IPS DF 4.7 (cell line): ENCODE results near the gene MPP2.
"Not testable (repeated sequence)": the region's sequence is repeated elsewhere in the genome, so short reads cannot be mapped to it uniquely, and the experiment has no call there.

Experiments used
- DNase-seq: peaks from one replicate; pipeline ENCODE4 v3.0.0-alpha.2; 2013; ENCODE audit warnings: low spot score; ENCODE audit errors: extremely low read depth

MPP2 gene

GRCh38 chr17:43905400-43905984, 1.8 kb downstream of the MPP2 start:
- DNase-seq: no peak

- DNase-seq: no peak
These were observed 5.3 kb downstream of the MPP2 start for GRCh38 chr17:43901861-43902589.

DNA sequence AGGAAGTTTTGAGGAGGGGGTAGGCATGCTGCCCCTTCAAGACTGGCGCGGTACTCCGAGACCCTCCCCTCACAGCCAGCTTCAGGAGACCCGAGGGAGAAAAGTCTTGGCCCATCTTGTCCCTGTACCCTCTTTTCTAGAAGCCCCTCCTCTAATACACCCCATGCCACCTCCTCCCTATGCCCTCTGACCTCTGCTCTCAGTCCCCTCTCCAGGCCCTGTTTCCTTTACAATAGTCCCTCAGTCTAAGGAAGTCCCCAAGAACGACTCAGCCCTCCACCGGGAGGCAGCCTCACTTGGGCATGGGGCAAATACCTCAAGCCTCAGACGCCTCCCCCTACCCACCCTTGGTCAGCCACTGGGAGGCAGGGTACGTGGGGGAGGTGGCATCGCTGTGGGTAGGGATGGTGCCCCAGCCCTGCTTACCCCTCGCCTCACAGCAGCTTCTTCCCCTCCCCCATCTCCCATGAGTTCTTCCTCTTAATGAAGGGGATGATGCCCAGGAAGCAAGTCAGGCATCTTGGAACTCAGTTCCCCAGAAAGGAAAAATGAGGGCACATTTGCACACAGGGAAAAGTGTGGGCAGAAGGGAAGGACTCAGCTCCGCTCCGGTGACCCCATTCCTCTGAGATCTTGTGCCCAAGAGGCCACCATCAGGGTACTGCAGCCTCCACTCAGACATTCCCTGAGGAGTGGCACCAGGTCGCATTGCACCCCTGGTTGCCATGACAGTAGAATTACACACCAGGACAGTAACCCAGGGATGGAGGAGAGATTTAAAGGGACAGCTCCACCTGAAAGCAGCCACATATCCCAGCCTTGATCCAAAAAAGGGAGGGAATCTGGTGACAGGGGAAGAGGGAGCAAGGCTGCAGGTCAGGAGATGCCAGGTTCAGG, 6.2 kb downstream of the MPP2 start:
- DNase-seq: no peak

GRCh38 chr17:43900183-43900857, 7.0 kb downstream of the MPP2 start:
- DNase-seq: no peak

- no peak for DNase-seq
These were observed 8.9 kb downstream of the MPP2 start for GRCh38 chr17:43898446-43898845.

- no peak for DNase-seq
These were observed 9.5 kb downstream of the MPP2 start for GRCh38 chr17:43897831-43898230.

- not testable (repeated sequence) for DNase-seq
These were observed 12.8 kb downstream of the MPP2 start for GRCh38 chr17:43894494-43894893.

- no peak for DNase-seq
These were observed 14.7 kb downstream of the MPP2 start for GRCh38 chr17:43892647-43892952.

- no peak for DNase-seq
These were observed 15.3 kb downstream of the MPP2 start for GRCh38 chr17:43891851-43892646.

DNA sequence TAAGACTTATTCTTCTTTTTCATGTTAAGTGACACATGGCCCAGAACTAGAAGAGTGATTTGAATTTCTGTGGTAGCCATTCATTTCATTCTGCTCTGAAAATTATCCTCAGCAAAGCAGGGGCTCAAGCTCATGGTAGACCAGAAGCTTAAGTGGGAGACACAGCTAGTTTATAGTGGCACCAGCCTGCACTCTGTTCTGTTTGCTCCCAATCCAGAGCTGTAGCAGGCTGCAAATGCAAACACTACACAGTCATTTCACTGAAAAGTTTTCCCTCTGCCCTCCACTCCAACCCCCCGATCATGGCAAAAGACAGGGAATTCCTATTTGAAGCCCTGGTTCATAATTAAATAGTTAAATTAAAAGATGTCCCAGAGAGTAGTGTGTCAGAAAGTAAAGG, 17.1 kb downstream of the MPP2 start:
- no peak for DNase-seq

DNA sequence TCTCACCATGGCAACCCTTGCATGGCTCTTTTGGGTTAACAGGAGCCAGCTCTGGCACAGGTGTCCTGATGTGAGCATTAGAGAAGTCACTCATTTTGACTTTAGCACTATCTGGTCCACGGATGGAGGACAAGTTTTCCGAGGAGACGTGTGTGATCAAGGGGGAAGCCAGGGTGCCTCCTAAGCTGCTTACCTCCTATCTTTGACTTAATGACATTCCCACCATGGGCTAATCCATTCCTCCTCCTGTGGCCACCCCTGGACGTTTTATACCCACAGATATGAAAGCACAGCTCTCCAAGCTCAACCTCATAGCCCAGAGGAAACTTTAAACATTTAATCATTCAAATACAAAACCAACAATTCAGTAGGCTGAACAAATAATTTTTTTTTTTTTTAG, 18.8 kb downstream of the MPP2 start:
- no peak for DNase-seq

- no peak for DNase-seq
These were observed 24.4 kb downstream of the MPP2 start for GRCh38 chr17:43882761-43883415.

DNA sequence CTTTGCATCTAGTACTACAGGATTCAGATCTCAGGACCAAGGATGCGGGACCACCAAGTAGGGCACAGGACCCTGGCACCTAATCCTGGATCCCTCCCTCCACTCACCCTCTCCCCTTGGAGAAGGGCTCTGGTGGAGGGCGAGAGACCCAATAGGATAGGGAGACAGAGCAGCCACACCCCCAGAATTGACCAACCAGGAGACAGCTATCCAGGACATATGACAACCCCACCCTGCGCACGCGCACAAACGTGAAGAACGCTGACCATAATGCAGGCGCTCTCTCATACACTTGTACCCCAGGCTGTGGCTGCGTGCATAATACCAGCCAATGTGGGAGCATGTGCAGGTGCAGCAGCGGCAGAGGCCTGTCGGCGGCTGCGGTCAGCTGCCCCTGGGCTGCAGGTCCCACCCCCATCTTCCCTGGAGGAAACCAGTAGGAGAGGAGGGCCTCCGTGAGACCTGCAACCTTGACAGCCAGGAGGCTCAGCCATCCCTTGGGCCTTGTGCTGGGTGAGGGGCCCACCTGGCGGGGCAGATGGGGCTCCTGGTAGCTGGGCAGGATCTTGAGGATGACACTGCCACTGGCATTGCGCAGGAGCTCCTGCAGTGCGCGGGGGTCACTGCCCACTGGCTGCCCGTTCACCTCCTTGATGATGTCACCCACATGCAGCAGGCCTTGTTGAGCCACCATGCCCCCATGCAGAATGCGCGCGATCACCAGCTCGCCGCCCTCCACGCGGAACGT, 25.4 kb downstream of the MPP2 start:
- no peak for DNase-seq

DNA sequence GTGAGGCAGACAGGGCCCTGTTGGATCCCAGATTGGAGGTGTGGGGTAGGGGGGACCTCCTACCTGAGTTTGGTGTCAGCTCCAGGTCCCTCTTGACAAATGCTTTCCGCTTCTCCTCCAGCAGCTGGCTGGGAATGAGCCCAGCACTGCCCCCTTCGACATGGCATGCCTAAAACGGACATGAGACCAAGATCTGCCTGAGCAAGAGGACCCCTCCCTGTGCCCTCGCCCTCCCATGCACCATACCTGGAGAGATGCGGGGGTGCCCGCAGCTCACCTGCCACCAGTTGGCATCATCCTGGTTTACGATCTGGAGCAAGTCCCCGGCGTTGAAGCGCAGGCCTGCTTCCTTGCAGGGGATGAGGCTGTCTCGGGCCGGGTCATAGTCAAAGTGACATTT, 26.2 kb downstream of the MPP2 start:
- no peak for DNase-seq

DNA sequence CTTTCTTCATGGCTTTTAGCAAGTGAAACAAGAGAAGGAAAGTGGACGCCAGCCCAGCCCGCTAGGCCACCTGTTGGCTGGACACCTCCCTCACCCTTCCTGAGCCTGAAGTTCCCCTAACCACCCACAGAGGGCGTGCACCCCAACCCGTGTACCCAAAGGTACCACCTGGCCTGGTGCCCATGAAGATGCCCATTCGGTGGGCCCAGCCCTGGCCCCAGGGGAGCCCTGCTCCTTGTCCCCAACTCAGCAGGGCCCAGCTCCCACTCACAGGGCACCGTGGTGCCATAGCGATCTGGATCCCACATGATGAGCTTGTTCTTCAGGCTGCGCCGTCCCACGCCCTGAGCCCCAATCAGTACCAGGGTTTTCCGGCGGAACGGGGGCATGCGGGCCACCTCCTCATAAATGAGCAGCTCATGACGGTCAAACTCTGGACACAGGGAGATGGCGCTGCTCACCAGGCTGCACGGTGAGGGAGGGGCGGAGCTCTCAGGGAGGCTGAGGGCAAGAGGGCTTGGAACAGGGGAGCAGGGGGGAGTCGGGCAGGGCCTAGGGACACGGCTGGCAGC, 26.8 kb downstream of the MPP2 start:
- no peak for DNase-seq

DNA sequence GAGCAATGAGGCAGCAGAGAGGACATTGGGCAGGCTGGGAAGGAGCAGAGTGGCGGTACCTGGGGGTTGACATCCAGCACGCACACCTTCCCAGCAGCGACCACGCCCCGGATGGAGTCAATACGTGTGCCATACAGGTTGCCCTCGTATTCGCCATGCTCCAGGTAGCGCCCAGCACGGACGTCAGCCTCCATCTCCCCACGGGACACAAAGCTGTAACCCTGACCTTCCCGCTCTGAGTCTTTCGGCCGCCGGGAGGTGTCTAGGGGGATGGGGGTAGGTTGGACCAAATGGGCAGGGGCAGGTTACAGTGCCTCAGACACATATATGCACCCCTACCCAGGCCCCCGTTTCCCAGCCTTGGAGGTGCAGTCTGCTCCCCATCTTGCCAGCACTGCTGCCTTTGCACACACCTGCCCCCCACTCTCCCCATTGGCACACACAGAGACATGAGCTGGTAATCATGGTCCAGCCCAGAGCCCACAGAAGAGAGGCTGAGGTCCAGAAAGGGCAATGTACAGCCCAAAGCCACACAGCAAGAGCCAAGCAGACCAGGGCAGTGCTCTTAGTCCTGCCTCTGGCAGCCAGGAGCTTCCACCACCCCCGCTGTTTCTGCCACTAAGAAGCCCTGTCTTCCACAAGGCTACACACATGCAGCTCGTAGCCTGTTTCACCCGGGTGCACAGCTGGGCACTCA, 27.5 kb downstream of the MPP2 start:
- no peak for DNase-seq

DNA sequence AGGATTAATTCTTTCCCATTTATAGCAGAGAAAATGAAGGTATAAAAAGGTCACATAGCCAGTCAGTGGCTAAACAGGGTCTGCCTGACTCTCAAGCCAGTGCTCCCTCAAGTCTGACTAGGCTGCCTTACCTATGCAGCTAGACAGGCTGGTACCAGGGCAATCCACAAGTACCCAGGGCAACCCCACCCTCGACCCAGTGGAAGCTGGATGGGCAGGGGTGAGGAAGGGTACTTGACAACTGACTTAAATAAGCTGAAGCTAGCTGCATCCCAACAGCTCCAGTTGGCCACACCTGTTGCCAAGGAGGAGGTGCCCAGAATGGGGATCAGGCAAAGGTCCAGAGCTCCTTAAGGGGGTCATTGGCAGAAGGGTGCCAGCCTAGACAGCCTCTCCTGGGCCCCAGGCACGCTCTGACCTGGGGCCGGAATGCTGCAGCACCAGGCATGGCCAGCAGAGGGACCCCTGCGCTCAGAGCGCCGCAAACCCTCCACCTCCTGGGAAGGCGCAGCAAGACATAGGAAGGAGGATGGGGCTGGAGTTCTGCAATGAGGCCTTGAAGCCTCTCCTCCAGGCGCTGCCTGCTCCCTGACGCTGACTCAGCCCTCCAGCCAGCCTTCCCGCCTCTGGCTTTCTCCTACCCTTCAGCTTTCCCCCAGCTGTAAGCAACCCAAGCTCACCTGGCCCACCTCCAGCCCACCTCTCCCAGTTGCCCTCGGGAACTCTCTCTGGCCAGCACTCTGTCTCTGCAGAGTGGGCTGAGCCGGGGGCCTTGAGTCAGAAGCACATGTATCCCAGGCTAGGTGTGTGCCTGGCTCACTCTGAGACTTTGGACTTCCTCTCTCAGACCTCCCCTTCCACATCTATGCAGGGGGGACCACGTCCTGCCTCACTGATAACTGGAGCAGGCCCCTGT, 28.8 kb downstream of the MPP2 start:
- no peak for DNase-seq
